Right forelimb (tissue), 1 donor: ENCODE results near the gene CHAF1A.

ENCODE experiments used
- DNase-seq: peaks from one replicate; pipeline ENCODE4 v3.0.0-alpha.2; 2018

The CHAF1A gene

GRCh38 chr19:4442819-4443146 lies 40.3 kb downstream of the CHAF1A start:
- DNase-seq, result no peak

GRCh38 chr19:4443188-4443587 lies 40.7 kb downstream of the CHAF1A start:
- DNase-seq, result no peak

- no peak for DNase-seq
These were observed 41.7 kb downstream of the CHAF1A start for GRCh38 chr19:4443966-4444764.

- no peak for DNase-seq
These were observed 42.6 kb downstream of the CHAF1A start for GRCh38 chr19:4444765-4445741.

GRCh38 chr19:4445963-4446703 lies 43.7 kb downstream of the CHAF1A start:
- DNase-seq, result no peak

GRCh38 chr19:4446704-4447200 lies 44.3 kb downstream of the CHAF1A start:
- DNase-seq, result no peak

- DNase-seq, result no peak
These were observed 45.1 kb downstream of the CHAF1A start for GRCh38 chr19:4447327-4448146.

GRCh38 chr19:4448147-4448985 lies 45.9 kb downstream of the CHAF1A start:
- DNase-seq, result no peak

GRCh38 chr19:4449022-4449638 lies 46.7 kb downstream of the CHAF1A start:
- no peak for DNase-seq

GRCh38 chr19:4449639-4450028 lies 47.2 kb downstream of the CHAF1A start:
- no peak for DNase-seq

GRCh38 chr19:4452230-4452990 lies 50.0 kb downstream of the CHAF1A start:
- DNase-seq, result no peak

- DNase-seq, result no peak
These were observed 51.1 kb downstream of the CHAF1A start for GRCh38 chr19:4453232-4454179.

GRCh38 chr19:4454747-4455718 lies 52.6 kb downstream of the CHAF1A start:
- DNase-seq, result no peak

- no peak for DNase-seq
These were observed 53.5 kb downstream of the CHAF1A start for GRCh38 chr19:4455719-4456475.

- no peak for DNase-seq
These were observed 54.0 kb downstream of the CHAF1A start for GRCh38 chr19:4456476-4456842.

- peak; percentile 89 for DNase-seq
These were observed 54.6 kb downstream of the CHAF1A start for GRCh38 chr19:4456843-4457653.
